Ovary (tissue), 9 donors: ENCODE measurements around the gene SEC22C. TPM values are rescaled to one million over a fixed set of nuclear protein-coding genes. Genes with fewer than 3 reads are reported as not detected.
"Not testable (repeated sequence)": the region's sequence is repeated elsewhere in the genome, so short reads cannot be mapped to it uniquely, and the experiment has no call there.

Source experiments
- DNase-seq, 5 donors: peaks; one replicate each; pipeline ENCODE4 v3.0.0-alpha.2; 2019 to 2020
- H3K27ac ChIP-seq, 2 donors: fragments of 200-600 bp; one replicate each; pipeline versions ENCODE4 v1.5.1 to v1.8.0; 2019 to 2022
- H3K27me3 ChIP-seq: fragments of 200-600 bp; one replicate; pipeline ENCODE4 v1.8.0; 2022
- H3K36me3 ChIP-seq: fragments of 200-600 bp; sonication (generic); one replicate; pipeline ENCODE4 v1.5.1; 2019
- H3K4me1 ChIP-seq: one replicate; pipeline ENCODE4 v1.8.1; 2013; ENCODE audit warnings: mild to moderate bottlenecking, moderate library complexity; ENCODE audit not compliant: insufficient read depth
- H3K4me3 ChIP-seq: fragments of 200-600 bp; sonication (generic); one replicate; pipeline ENCODE4 v1.5.1; 2017
- H3K9me3 ChIP-seq, 2 donors: fragments of 200-600 bp in 1 of 2; sonication (generic) in 1 of 2; one replicate each; pipeline versions ENCODE4 v1.5.1 to v1.8.1; 2013 to 2019; ENCODE audit warnings: mild to moderate bottlenecking in 1 of 2, moderate library complexity in 1 of 2
- CTCF ChIP-seq, 3 donors: fragments of 450-650 bp in 2 of 3; fragments of 200-600 bp in 1 of 3; IDR thresholded peaks; one replicate each; pipeline versions ENCODE4 v1.5.1 to v1.8.0; 2016 to 2022; ENCODE audit warnings: antibody characterized with exemption in 3 of 3, mild to moderate bottlenecking in 1 of 3
- EP300 ChIP-seq: sonication (generic); formaldehyde crosslinking; IDR thresholded peaks from one replicate; pipeline ENCODE4 v1.6.1; 2017; ENCODE audit warnings: antibody characterized with exemption
- POLR2A ChIP-seq: fragments of 450-650 bp; IDR thresholded peaks from one replicate; pipeline ENCODE4 v1.6.1; 2017; ENCODE audit warnings: antibody characterized with exemption, mild to moderate bottlenecking, moderate library complexity
- WGBS, 3 donors: extraction: QIAGEN DNeasy Blood & Tissue Kit in 1 of 3; methylation state at CpG; one replicate each; pipeline versions ENCODE4 v1.1.5 to v1.1.7; 2013 to 2017; 5-methylcytosine and 5-hydroxymethylcytosine counted together
- intact Hi-C, 4 donors: fragments of 100-400 bp; cut with DNase I; formaldehyde crosslinking; loops; one replicate each; pipeline versions ENCODE4 v1.11.0 to v1.15.1; 2022 to 2023
- polyA plus RNA-seq, 2 donors: library from polyadenylated mRNA; stranded (reverse); fragments of 200-250 nt in 1 of 2; fragments of 350-450 nt in 1 of 2; fragmentation: Illumina TruSeq in 1 of 2; extraction: RNeasy Lipid Tissue Mini Kit (QIAGEN cat#74804) in 1 of 2; gene quantifications; one replicate each; pipeline ENCODE4 v1.2.3, GENCODE V29; 2013 to 2014
- total RNA-seq, 7 donors: library from RNA; depleted of rRNA in 2 of 7; stranded (reverse); fragments of >200 nt in 2 of 7; fragmentation: NEBNext Ultra II Directional in 3 of 7; extraction: Animal tissue kit (Norgen Biotek cat#: 25700) in 3 of 7; gene quantifications; one replicate each; pipeline versions ENCODE4 v1.1.0 to v1.2.4, GENCODE V29; 2016 to 2023
- donor health status: DM: no; HTN: no; CAD: no; lungs with moderate emphysema.
- donor health status: DM: no; HTN: no; CAD: no.
- donor health status: Bipolar disorder and iron deficiency.
- donor health status: DM: yes; HTN: yes; CAD: no.
- donor health status: DM: no; HTN: no; CAD: no.
- donor health status: DM: yes; HTN: yes; CAD: no.

Gene SEC22C
- total and polyA plus RNA-seq, 9 donors = 31.4 to 68.5 (median 46.0) TPM

GRCh38 chr3:42557854-42558253 is 23.9 kb downstream of the SEC22C start:
- TF ChIP-seq POLR2A (no peak), EP300 (no peak), CTCF (IDR thresholded peaks at IDR 0.05) (no peak)
- no peaks in the 10 kb centered on the region for H3K27me3 ChIP-seq
- DNase-seq = no peak
- H3K9me3 ChIP-seq = no peaks in the 10 kb centered on the region
- intact Hi-C loops = no loop called here
- H3K4me3 ChIP-seq = no peak overlapping the region
- H3K36me3 ChIP-seq = no peaks in the 10 kb centered on the region
- peaks cover 2% of the 10 kb centered on the region for H3K4me1 ChIP-seq
- H3K27ac ChIP-seq = no peak overlapping the region

- H3K36me3 ChIP-seq, H3K4me3 ChIP-seq, H3K9me3 ChIP-seq, H3K4me1 ChIP-seq, DNase-seq, intact Hi-C loops, H3K27me3 ChIP-seq, H3K27ac ChIP-seq: not testable (repeated sequence)
- WGBS, 3 donors = 95 to 97% (median 95%) methylated on average over 6 of the region's 6 CpGs
These were observed 24.9 kb downstream of the SEC22C start for GRCh38 chr3:42556817-42557216.

- no peaks in the 10 kb centered on the region for H3K36me3 ChIP-seq
- no peak for TF ChIP-seq EP300
- no peak for TF ChIP-seq POLR2A
- no peak for TF ChIP-seq CTCF (IDR thresholded peaks at IDR 0.05)
- H3K4me3 ChIP-seq = no peak overlapping the region
- intact Hi-C loops = no loop called here
- no peak for DNase-seq
- no peak overlapping the region for H3K27ac ChIP-seq
- H3K4me1 ChIP-seq = no peaks in the 10 kb centered on the region
- H3K27me3 ChIP-seq = no peaks in the 10 kb centered on the region
- 79 to 83% (median 82%) methylated on average over 3 of the region's 3 CpGs for WGBS, 3 donors
- no peaks in the 10 kb centered on the region for H3K9me3 ChIP-seq
These were observed 25.6 kb downstream of the SEC22C start for GRCh38 chr3:42556089-42556632.

DNA sequence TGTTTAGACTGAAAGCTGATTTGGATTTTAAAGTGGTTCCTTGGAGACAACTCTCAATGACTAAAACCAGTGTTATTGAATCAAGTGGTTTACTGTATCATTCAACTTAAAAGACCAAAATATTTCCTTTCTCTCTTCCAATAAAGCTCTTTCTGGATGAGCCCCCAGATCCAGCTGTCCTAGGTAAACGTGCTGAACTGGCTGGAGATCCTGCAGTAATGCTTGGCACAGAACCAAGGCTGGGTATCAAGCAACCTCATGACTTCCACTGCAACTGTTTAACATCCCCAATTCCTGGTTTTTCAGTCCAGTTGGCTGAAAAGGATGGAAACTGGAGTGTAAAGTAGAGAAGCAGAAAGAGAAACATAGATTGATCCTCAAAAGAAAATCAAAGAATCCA is 28.9 kb downstream of the SEC22C start:
- no peaks in the 10 kb centered on the region for H3K27me3 ChIP-seq
- no peak for DNase-seq
- intact Hi-C loops = no loop called here

More for the DNA sequence above, 28.9 kb downstream of the SEC22C start:
- Histone ChIP-seq H3K9me3 (no peaks in the 10 kb centered on the region), H3K36me3 (no peaks in the 10 kb centered on the region), H3K4me3 (no peak overlapping the region), H3K4me1 (no peaks in the 10 kb centered on the region), H3K27ac (no peak overlapping the region)
- 9 to 11% (median 9%) methylated on average over 1 of the region's 1 CpG for WGBS, 3 donors
- TF ChIP-seq POLR2A (no peak), CTCF (IDR thresholded peaks at IDR 0.05) (no peak), EP300 (no peak)
